MM.1S (cell line): ENCODE results near the gene RITA1.

ENCODE experiments used
- DNase-seq: peaks from one replicate; pipeline ENCODE4 v3.0.0-alpha.2; 2015
- H2AFZ ChIP-seq: fragments of 300-600 bp; sonication (generic); 2 replicates; pipeline ENCODE4 v1.6.0; 2016; ENCODE audit warnings: antibody characterized with exemption, low read length
- H3F3A ChIP-seq: fragments of 300-600 bp; sonication (generic); 2 replicates; pipeline ENCODE4 v1.6.1; 2016; ENCODE audit warnings: mild to moderate bottlenecking, antibody characterized with exemption, low read length, moderate library complexity, mixed read lengths; ENCODE audit not compliant: insufficient read depth
- H3K27ac ChIP-seq: fragments of 300-600 bp; sonication (generic); 2 replicates; pipeline ENCODE4 v1.5.1; 2016; ENCODE audit warnings: mild to moderate bottlenecking, low read length
- H3K27me3 ChIP-seq: fragments of 300-600 bp; sonication (generic); replicated peaks from 2 replicates; pipeline ENCODE4 v1.6.0; 2016; ENCODE audit warnings: low read length; ENCODE audit not compliant: insufficient read depth
- H3K36me3 ChIP-seq: fragments of 300-600 bp; sonication (generic); replicated peaks from 2 replicates; pipeline ENCODE4 v1.6.1; 2016; ENCODE audit warnings: mild to moderate bottlenecking, low read length, mixed read lengths; ENCODE audit not compliant: insufficient read depth
- H3K4me1 ChIP-seq: fragments of 300-600 bp; sonication (generic); 2 replicates; pipeline ENCODE4 v1.6.1; 2016; ENCODE audit warnings: low read length, mixed read lengths
- H3K4me2 ChIP-seq: fragments of 300-600 bp; sonication (generic); 2 replicates; pipeline ENCODE4 v1.6.0; 2016; ENCODE audit warnings: low read depth, low read length
- H3K4me3 ChIP-seq: fragments of 300-600 bp; sonication (generic); 2 replicates; pipeline ENCODE4 v1.5.1; 2016; ENCODE audit warnings: low read length, mixed read lengths
- H3K79me2 ChIP-seq: fragments of 300-600 bp; sonication (generic); 2 replicates; pipeline ENCODE4 v1.6.1; 2016; ENCODE audit warnings: mixed run types, low read length, mixed read lengths
- H3K9ac ChIP-seq: fragments of 300-600 bp; sonication (generic); 2 replicates; pipeline ENCODE4 v1.6.1; 2016; ENCODE audit warnings: low read length, mixed read lengths
- H3K9me2 ChIP-seq: fragments of 300-600 bp; sonication (generic); replicated peaks from 2 replicates; pipeline ENCODE4 v1.6.1; 2016; ENCODE audit warnings: mild to moderate bottlenecking, low read length, mixed read lengths; ENCODE audit not compliant: insufficient read depth
- H3K9me3 ChIP-seq: fragments of 300-600 bp; sonication (generic); replicated peaks from 2 replicates; pipeline ENCODE4 v1.6.1; 2016; ENCODE audit warnings: mild to moderate bottlenecking, low read length, mixed read lengths; ENCODE audit not compliant: insufficient read depth
- H4K20me1 ChIP-seq: fragments of 300-600 bp; sonication (generic); 2 replicates; pipeline ENCODE4 v1.6.1; 2016; ENCODE audit warnings: mild to moderate bottlenecking, low read length, moderate library complexity, mixed read lengths; ENCODE audit not compliant: insufficient read depth
- EZH2 ChIP-seq: fragments of 300-600 bp; sonication (generic); optimal IDR thresholded peaks from 2 replicates; pipeline ENCODE3; 2017; ENCODE audit warnings: low read depth, mild to moderate bottlenecking, antibody characterized with exemption, low read length, mixed read lengths
- EZH2phosphoT487 ChIP-seq: fragments of 300-600 bp; sonication (generic); IDR thresholded peaks from 2 replicates; pipeline ENCODE4 v1.6.1; 2018; ENCODE audit warnings: antibody characterized with exemption, low read length
- TF ChIP-seq, protein P1 (sequence below): fragments of 300-600 bp; sonication (generic); IDR thresholded peaks from 2 replicates; pipeline ENCODE4 v1.5.1; 2016; ENCODE audit warnings: antibody characterized with exemption, low read length, mixed read lengths

RITA1 gene

GRCh38 chr12:113232840-113233585 is 47.5 kb downstream of the RITA1 start:
- Histone ChIP-seq H3K27ac (no peak overlapping the region), H3K79me2 (0 out of 2 replicates have a peak, but pooled peaks cover 3% of the 10 kb centered on the region), H3K4me3 (no peak overlapping the region), H4K20me1 (no peaks in the 10 kb centered on the region), H3K27me3 (no peaks in the 10 kb centered on the region), H3K4me2 (no peak overlapping the region), H3K9me3 (no peaks in the 10 kb centered on the region), H3F3A (peaks cover 14% of the 10 kb centered on the region; the same call in 1 of the 2 replicates), H3K4me1 (peaks cover 21% of the 10 kb centered on the region), H2AFZ (no peak overlapping the region), H3K9ac (no peak overlapping the region), H3K36me3 (no peaks in the 10 kb centered on the region), H3K9me2 (no peaks in the 10 kb centered on the region)
- no peak for DNase-seq
- TF ChIP-seq, protein P1, sequence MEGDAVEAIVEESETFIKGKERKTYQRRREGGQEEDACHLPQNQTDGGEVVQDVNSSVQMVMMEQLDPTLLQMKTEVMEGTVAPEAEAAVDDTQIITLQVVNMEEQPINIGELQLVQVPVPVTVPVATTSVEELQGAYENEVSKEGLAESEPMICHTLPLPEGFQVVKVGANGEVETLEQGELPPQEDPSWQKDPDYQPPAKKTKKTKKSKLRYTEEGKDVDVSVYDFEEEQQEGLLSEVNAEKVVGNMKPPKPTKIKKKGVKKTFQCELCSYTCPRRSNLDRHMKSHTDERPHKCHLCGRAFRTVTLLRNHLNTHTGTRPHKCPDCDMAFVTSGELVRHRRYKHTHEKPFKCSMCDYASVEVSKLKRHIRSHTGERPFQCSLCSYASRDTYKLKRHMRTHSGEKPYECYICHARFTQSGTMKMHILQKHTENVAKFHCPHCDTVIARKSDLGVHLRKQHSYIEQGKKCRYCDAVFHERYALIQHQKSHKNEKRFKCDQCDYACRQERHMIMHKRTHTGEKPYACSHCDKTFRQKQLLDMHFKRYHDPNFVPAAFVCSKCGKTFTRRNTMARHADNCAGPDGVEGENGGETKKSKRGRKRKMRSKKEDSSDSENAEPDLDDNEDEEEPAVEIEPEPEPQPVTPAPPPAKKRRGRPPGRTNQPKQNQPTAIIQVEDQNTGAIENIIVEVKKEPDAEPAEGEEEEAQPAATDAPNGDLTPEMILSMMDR: no peak
- TF ChIP-seq EZH2 (no peak), EZH2phosphoT487 (no peak)

GRCh38 chr12:113233967-113234366 is 48.4 kb downstream of the RITA1 start:
- no peak overlapping the region for H3K9ac ChIP-seq

GRCh38 chr12:113234483-113234882 is 49.0 kb downstream of the RITA1 start:
- DNase-seq: no peak
- no peak overlapping the region for H3K4me3 ChIP-seq
- H3K9me2 ChIP-seq: no peaks in the 10 kb centered on the region
- H3K27me3 ChIP-seq: no peaks in the 10 kb centered on the region
- peaks cover 8% of the 10 kb centered on the region for H3K4me1 ChIP-seq
- H2AFZ ChIP-seq: no peak overlapping the region
- 0 out of 2 replicates have a peak, but pooled peaks cover 3% of the 10 kb centered on the region for H3K79me2 ChIP-seq
- TF ChIP-seq, protein P1: no peak
- TF ChIP-seq EZH2phosphoT487 (no peak), EZH2 (no peak)
- peaks cover 5% of the 10 kb centered on the region; the same call in 1 of the 2 replicates for H3F3A ChIP-seq
- H3K27ac ChIP-seq: no peak overlapping the region
- H3K9ac ChIP-seq: no peak overlapping the region
- H3K4me2 ChIP-seq: no peak overlapping the region
- no peaks in the 10 kb centered on the region for H3K36me3 ChIP-seq
- H4K20me1 ChIP-seq: no peaks in the 10 kb centered on the region
- H3K9me3 ChIP-seq: no peaks in the 10 kb centered on the region

More at GRCh38 chr12:113233967-113234366, 48.4 kb downstream of the RITA1 start:
- Histone ChIP-seq H3K79me2 (0 out of 2 replicates have a peak, but pooled peaks cover 3% of the 10 kb centered on the region), H3K36me3 (no peaks in the 10 kb centered on the region), H3K4me2 (no peak overlapping the region), H2AFZ (no peak overlapping the region), H3K9me2 (no peaks in the 10 kb centered on the region), H3K4me1 (peaks cover 13% of the 10 kb centered on the region), H3K27me3 (no peaks in the 10 kb centered on the region), H3K9me3 (no peaks in the 10 kb centered on the region), H4K20me1 (no peaks in the 10 kb centered on the region), H3K4me3 (no peak overlapping the region), H3F3A (peaks cover 9% of the 10 kb centered on the region; the same call in 1 of the 2 replicates), H3K27ac (no peak overlapping the region)
- DNase-seq: no peak
- TF ChIP-seq EZH2 (no peak), EZH2phosphoT487 (no peak)
- TF ChIP-seq, protein P1: no peak
